ENCODE measurements around the gene SLC6A11. TPM values are rescaled to one million over a fixed set of nuclear protein-coding genes. Genes with fewer than 3 reads are reported as not detected.

SLC6A11 gene
- total RNA-seq, 4 donors from 2014 or later: 0.05 TPM; not detected in 3

- 20 to 50% methylated on average over 1 to 5 of the region's 5 CpGs for WGBS, 2 donors (ENCODE audit: low coverage in 1 of 2)
- Histone ChIP-seq H3K27me3 (peaks cover 52% of the 10 kb centered on the region), H3K4me1 (no peaks in the 10 kb centered on the region), H3K4me3 (no peak overlapping the region), H3K36me3 (no peaks in the 10 kb centered on the region), H3K27ac (no peak overlapping the region), H3K9me3 (no peaks in the 10 kb centered on the region)
- no peak for TF ChIP-seq POLR2A (IDR thresholded peaks at IDR 0.05)
- no peak for TF ChIP-seq POLR2AphosphoS5 (IDR thresholded peaks at IDR 0.05)
- TF ChIP-seq, protein P1, sequence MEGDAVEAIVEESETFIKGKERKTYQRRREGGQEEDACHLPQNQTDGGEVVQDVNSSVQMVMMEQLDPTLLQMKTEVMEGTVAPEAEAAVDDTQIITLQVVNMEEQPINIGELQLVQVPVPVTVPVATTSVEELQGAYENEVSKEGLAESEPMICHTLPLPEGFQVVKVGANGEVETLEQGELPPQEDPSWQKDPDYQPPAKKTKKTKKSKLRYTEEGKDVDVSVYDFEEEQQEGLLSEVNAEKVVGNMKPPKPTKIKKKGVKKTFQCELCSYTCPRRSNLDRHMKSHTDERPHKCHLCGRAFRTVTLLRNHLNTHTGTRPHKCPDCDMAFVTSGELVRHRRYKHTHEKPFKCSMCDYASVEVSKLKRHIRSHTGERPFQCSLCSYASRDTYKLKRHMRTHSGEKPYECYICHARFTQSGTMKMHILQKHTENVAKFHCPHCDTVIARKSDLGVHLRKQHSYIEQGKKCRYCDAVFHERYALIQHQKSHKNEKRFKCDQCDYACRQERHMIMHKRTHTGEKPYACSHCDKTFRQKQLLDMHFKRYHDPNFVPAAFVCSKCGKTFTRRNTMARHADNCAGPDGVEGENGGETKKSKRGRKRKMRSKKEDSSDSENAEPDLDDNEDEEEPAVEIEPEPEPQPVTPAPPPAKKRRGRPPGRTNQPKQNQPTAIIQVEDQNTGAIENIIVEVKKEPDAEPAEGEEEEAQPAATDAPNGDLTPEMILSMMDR (IDR thresholded peaks at IDR 0.05): no peak
- TF ChIP-seq EP300 (IDR thresholded peaks at IDR 0.05): no peak
- ATAC-seq: no peak
These were observed 99.3 kb downstream of the SLC6A11 start for GRCh38 chr3:10915376-10915775.

DNA sequence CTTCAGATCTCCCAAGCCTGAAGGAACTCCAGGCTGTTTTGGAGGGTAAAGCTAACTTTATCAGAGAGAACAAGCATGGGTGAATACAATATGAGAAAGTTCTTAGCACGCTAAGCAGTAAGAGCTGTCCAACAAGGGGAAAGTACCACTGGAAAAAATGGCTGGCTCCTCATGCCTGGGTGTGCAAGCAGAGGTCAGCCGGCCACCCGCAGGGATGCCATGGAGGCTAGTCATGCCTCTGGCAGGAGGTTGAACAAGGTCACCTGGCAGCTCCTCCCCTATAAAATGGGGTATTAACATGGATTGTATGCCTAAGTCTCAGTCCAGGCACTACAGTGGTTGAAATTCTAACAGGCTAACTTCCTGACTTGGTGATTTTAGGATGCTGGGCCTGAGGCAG lies 101.1 kb downstream of the SLC6A11 start:
- no peak for ATAC-seq
- no peak overlapping the region for H3K4me3 ChIP-seq
- TF ChIP-seq EP300 (IDR thresholded peaks at IDR 0.05): no peak
- H3K27ac ChIP-seq: no peak overlapping the region
- WGBS, 2 donors (ENCODE audit: low coverage in 1 of 2): 67 to 80% methylated on average over 1 of the region's 3 CpGs
- peaks cover 0 to 17% (median 0%) of the 10 kb centered on the region in 3 donors for H3K9me3 ChIP-seq
- H3K27me3 ChIP-seq: peaks cover 53% of the 10 kb centered on the region
- H3K4me1 ChIP-seq: no peaks in the 10 kb centered on the region
- no peaks in the 10 kb centered on the region for H3K36me3 ChIP-seq

DNA sequence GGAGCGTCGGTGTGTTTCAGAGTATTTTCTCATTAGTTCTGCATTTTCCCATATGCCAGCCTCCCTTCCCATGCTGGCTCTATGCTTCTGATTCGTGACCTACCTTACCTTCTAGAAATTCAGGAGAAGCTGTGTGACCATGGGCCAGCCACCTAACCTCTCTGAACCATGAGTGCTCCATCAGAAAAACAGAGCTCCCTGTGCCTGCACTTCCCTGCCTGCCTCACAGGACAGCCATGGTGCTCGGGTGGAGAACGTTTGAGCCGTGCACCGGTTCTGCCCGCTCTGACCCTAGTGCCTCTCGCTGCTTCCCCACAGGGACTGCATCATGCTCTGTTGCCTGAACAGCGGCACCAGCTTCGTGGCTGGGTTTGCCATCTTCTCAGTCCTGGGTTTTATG lies 102.0 kb downstream of the SLC6A11 start:
- Histone ChIP-seq H3K36me3 (no peaks in the 10 kb centered on the region), H3K4me1 (no peaks in the 10 kb centered on the region), H3K27ac (no peak overlapping the region), H3K9me3 (peaks cover 0 to 21% (median 0%) of the 10 kb centered on the region in 3 donors), H3K27me3 (peaks cover 46% of the 10 kb centered on the region), H3K4me3 (no peak overlapping the region)
- TF ChIP-seq EP300 (IDR thresholded peaks at IDR 0.05) (no peak), POLR2A (IDR thresholded peaks at IDR 0.05) (no peak), POLR2AphosphoS5 (IDR thresholded peaks at IDR 0.05) (no peak)
- TF ChIP-seq, protein P1 (IDR thresholded peaks at IDR 0.05): no peak
- 60 to 64% methylated on average over 1 to 3 of the region's 11 CpGs for WGBS, 2 donors (ENCODE audit: low coverage in 1 of 2)
- ATAC-seq: no peak

GRCh38 chr3:10919636-10920035 lies 103.6 kb downstream of the SLC6A11 start:
- Histone ChIP-seq H3K36me3 (no peaks in the 10 kb centered on the region), H3K4me1 (no peaks in the 10 kb centered on the region), H3K4me3 (no peak overlapping the region), H3K27ac (no peak overlapping the region), H3K27me3 (peaks cover 41% of the 10 kb centered on the region), H3K9me3 (peaks cover 0 to 26% (median 0%) of the 10 kb centered on the region in 3 donors)
- TF ChIP-seq EP300 (IDR thresholded peaks at IDR 0.05): no peak
- no peak for TF ChIP-seq POLR2AphosphoS5 (IDR thresholded peaks at IDR 0.05)
- TF ChIP-seq POLR2A (IDR thresholded peaks at IDR 0.05): no peak
- TF ChIP-seq, protein P1 (IDR thresholded peaks at IDR 0.05): no peak
- WGBS, 2 donors (ENCODE audit: low coverage in 1 of 2): 58% methylated on average over 2 of the region's 5 CpGs; no CpG with 5 or more reads in 1 of the 2 donors
- ATAC-seq: no peak

GRCh38 chr3:10925436-10926255 lies 109.6 kb downstream of the SLC6A11 start:
- H3K4me1 ChIP-seq: no peaks in the 10 kb centered on the region
- WGBS, 2 donors (ENCODE audit: low coverage in 1 of 2): 83 to 87% methylated on average over 6 to 8 of the region's 14 CpGs
- H3K36me3 ChIP-seq: no peaks in the 10 kb centered on the region
- TF ChIP-seq, protein P1 (IDR thresholded peaks at IDR 0.05): no peak
- TF ChIP-seq EP300 (IDR thresholded peaks at IDR 0.05): no peak
- TF ChIP-seq POLR2A (IDR thresholded peaks at IDR 0.05): no peak
- no peak for TF ChIP-seq POLR2AphosphoS5 (IDR thresholded peaks at IDR 0.05)
- no peak overlapping the region for H3K27ac ChIP-seq
- H3K4me3 ChIP-seq: no peak overlapping the region
- ATAC-seq: no peak
- peaks cover 12% of the 10 kb centered on the region for H3K27me3 ChIP-seq
- peaks cover 0 to 24% (median 0%) of the 10 kb centered on the region in 3 donors for H3K9me3 ChIP-seq

All from gastroesophageal sphincter (tissue), 4 donors.